Adrenal gland (tissue), 12 donors: ENCODE measurements around the gene CNTNAP2. TPM values are rescaled to one million over a fixed set of nuclear protein-coding genes. Genes with fewer than 3 reads are reported as not detected.

Experiments used
- DNase-seq, 7 donors: peaks; one replicate each; pipeline ENCODE4 v3.0.0-alpha.2; 2019 to 2020
- H3K27ac ChIP-seq, 5 donors: fragments of 200-600 bp; sonication (generic) in 4 of 5; 1 replicate in 3 of 5; 2 replicates in 2 of 5; pipeline versions ENCODE4 v1.5.1 to v1.8.0; 2016 to 2020; ENCODE audit warnings: mild to moderate bottlenecking in 1 of 5
- H3K27me3 ChIP-seq: fragments of 200-600 bp; 2 replicates; pipeline ENCODE4 v1.8.0; 2021
- H3K36me3 ChIP-seq, 2 donors: fragments of 200-600 bp; replicated peaks in 1 of 2; 1 replicate in 1 of 2; 2 replicates in 1 of 2; pipeline versions ENCODE4 v1.5.1 to v1.8.0; 2018 to 2022
- H3K4me1 ChIP-seq, 2 donors: fragments of 200-600 bp; replicated peaks in 1 of 2; 1 replicate in 1 of 2; 2 replicates in 1 of 2; pipeline versions ENCODE4 v1.5.1 to v1.8.0; 2018 to 2021
- H3K4me3 ChIP-seq, 4 donors: fragments of 200-600 bp; sonication (generic) in 3 of 4; one replicate each; pipeline ENCODE4 v1.5.1; 2016 to 2018
- H3K9me3 ChIP-seq, 3 donors: fragments of 200-600 bp; sonication (generic) in 1 of 3; replicated peaks in 1 of 3; 1 replicate in 2 of 3; 2 replicates in 1 of 3; pipeline versions ENCODE4 v1.5.1 to v1.8.0; 2016 to 2021
- POLR2A ChIP-seq, 2 donors: fragments of 450-650 bp; IDR thresholded peaks; one replicate each; pipeline ENCODE4 v1.6.1; 2017; ENCODE audit warnings: antibody characterized with exemption in 2 of 2, mild to moderate bottlenecking in 2 of 2, moderate library complexity in 1 of 2
- WGBS, 4 donors: extraction: QIAGEN DNeasy Blood & Tissue Kit in 2 of 4; methylation state at CpG; one replicate each; pipeline versions ENCODE4 v1.1.5 to v1.1.7; 2013 to 2017; 5-methylcytosine and 5-hydroxymethylcytosine counted together
- intact Hi-C, 2 donors: fragments of 100-400 bp; cut with DNase I; formaldehyde crosslinking; loops; one replicate each; pipeline versions ENCODE4 v1.14.1 to v1.15.0; 2022 to 2023
- polyA plus RNA-seq, 3 donors: library from polyadenylated mRNA; stranded (reverse); fragments of 200-250 nt in 2 of 3; fragments of 350-450 nt in 1 of 3; fragmentation: Illumina TruSeq in 1 of 3; extraction: RNeasy Lipid Tissue Mini Kit (QIAGEN cat#74804) in 1 of 3; gene quantifications; one replicate each; pipeline ENCODE4 v1.2.3, GENCODE V29; 2013 to 2014
- total RNA-seq, 9 donors: library from RNA; depleted of rRNA in 4 of 9; stranded (reverse); fragments of >200 nt in 4 of 9; fragments of 120-200 nt in 1 of 9; fragmentation: NEBNext Ultra II Directional in 1 of 9; extraction: Animal tissue kit (Norgen Biotek cat#: 25700) in 1 of 9; gene quantifications; one replicate each; pipeline versions ENCODE4 v1.1.0 to v1.2.4, GENCODE V29; 2013 to 2023
- TF ChIP-seq, protein P1 (sequence below), 6 experiments: fragments of 450-650 bp in 4 of 6; fragments of 200-600 bp in 2 of 6; sonication (generic) in 1 of 6; IDR thresholded peaks; 1 replicate in 5 of 6; 2 replicates in 1 of 6; pipeline versions ENCODE4 v1.5.1 to v1.8.0; 2016 to 2021; ENCODE audit warnings: antibody characterized with exemption in 6 of 6, mild to moderate bottlenecking in 2 of 6, moderate library complexity in 1 of 6
- donor health status: healthy with polysubstance abuse.
- donor health status: Bipolar disorder and iron deficiency.
- donor health status: DM: yes; HTN: yes; CAD: no.
- donor health status: DM: no; HTN: no; CAD: no.
- donor health status: DM: no; HTN: no; CAD: no.
- donor health status: DM: yes; HTN: yes; CAD: no.

The CNTNAP2 gene
- total and polyA plus RNA-seq, 12 donors = 0.14 to 6.3 (median 1.8) TPM; not detected in 2

DNA sequence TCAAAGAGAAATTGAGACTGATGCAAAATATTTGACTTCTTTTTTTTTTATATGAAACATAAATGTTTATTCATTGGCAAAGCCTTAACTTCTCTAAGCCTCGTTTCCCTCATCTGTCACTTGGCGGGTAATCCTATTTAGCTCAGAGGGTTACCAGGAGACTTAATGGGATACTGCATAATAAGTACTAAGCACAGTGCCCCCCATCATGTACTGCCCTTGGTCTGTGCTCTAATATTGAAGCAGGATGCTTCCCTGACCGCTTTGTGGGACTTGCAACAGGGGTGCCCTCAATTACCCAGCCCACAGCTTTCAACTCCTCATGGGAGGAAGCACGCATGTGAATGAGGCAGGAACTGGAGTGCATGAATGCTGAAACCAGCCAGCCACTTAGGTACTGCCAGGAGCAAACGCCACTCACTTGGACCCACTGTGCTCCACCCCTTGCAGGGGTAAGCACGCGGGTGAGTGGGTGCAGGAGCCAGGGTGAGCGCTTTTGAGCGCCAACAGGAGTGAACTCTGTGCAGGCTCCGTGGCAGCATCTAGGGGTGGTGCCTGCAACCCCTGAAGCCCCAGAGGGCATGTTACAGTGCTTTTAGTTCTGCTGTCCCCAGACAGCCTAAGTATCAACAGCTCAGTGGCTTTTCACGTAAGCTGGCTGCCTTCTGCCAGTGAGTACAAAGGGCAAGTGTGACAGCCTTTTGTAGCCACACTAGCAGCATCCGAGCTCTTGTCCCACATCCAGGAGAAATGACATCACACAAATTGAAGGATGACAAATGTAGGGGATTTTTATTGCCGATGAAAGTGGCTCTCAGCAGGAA is 2264.2 kb downstream of the CNTNAP2 start:
- no peak for TF ChIP-seq POLR2A (IDR thresholded peaks at IDR 0.05)
- WGBS, 4 donors = 76 to 83% (median 81%) methylated on average over 12 to 13 of the region's 13 CpGs
- Histone ChIP-seq H3K4me1 (no peaks in the 10 kb centered on the region), H3K27me3 (no peaks in the 10 kb centered on the region), H3K9me3 (no peaks in the 10 kb centered on the region), H3K36me3 (no peaks in the 10 kb centered on the region), H3K27ac (no peak overlapping the region), H3K4me3 (no peak overlapping the region)
- no peak for DNase-seq
- intact Hi-C loops = no loop called here

DNA sequence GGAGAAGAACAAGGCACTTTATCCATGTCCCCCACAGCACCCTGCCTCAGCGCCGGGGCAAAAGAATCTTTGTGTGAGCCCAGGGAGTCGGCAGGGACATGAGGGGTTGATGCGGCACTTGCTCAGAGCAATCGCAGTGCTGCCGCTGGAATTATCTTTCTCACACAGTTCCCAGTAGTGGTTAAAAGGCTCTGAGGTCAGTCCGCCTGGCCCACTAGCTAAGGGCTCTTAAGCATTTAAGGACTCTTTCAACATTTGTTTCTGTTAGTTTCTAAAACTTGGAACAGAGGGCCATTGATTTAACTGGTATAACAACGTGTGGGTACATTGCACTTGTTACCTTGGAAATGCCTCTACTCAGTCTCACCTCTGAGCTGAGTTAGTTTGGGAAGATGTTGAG is 2266.0 kb downstream of the CNTNAP2 start:
- TF ChIP-seq, protein P1, sequence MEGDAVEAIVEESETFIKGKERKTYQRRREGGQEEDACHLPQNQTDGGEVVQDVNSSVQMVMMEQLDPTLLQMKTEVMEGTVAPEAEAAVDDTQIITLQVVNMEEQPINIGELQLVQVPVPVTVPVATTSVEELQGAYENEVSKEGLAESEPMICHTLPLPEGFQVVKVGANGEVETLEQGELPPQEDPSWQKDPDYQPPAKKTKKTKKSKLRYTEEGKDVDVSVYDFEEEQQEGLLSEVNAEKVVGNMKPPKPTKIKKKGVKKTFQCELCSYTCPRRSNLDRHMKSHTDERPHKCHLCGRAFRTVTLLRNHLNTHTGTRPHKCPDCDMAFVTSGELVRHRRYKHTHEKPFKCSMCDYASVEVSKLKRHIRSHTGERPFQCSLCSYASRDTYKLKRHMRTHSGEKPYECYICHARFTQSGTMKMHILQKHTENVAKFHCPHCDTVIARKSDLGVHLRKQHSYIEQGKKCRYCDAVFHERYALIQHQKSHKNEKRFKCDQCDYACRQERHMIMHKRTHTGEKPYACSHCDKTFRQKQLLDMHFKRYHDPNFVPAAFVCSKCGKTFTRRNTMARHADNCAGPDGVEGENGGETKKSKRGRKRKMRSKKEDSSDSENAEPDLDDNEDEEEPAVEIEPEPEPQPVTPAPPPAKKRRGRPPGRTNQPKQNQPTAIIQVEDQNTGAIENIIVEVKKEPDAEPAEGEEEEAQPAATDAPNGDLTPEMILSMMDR (IDR thresholded peaks at IDR 0.05) = no peak
- no peak for TF ChIP-seq POLR2A (IDR thresholded peaks at IDR 0.05)
- Histone ChIP-seq H3K36me3 (no peaks in the 10 kb centered on the region), H3K4me3 (no peak overlapping the region), H3K4me1 (no peaks in the 10 kb centered on the region), H3K27ac (no peak overlapping the region), H3K9me3 (no peaks in the 10 kb centered on the region), H3K27me3 (no peaks in the 10 kb centered on the region)
- WGBS, 4 donors = 75 to 83% (median 80%) methylated on average over 8 of the region's 8 CpGs
- DNase-seq = no peak
- intact Hi-C loops = no loop called here

DNA sequence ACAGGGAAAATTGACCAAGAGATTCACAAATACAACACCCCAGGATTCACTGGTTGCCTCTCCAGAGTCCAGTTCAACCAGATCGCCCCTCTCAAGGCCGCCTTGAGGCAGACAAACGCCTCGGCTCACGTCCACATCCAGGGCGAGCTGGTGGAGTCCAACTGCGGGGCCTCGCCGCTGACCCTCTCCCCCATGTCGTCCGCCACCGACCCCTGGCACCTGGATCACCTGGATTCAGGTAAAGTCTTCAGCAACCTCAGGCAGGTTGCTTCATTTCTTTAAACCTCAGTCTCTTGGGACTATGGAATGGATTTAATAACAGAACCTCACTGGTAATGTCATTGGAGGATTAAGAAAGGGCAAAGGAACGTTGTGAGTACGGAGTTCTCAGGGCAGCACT is 2267.1 kb downstream of the CNTNAP2 start:
- no peak for DNase-seq

DNA sequence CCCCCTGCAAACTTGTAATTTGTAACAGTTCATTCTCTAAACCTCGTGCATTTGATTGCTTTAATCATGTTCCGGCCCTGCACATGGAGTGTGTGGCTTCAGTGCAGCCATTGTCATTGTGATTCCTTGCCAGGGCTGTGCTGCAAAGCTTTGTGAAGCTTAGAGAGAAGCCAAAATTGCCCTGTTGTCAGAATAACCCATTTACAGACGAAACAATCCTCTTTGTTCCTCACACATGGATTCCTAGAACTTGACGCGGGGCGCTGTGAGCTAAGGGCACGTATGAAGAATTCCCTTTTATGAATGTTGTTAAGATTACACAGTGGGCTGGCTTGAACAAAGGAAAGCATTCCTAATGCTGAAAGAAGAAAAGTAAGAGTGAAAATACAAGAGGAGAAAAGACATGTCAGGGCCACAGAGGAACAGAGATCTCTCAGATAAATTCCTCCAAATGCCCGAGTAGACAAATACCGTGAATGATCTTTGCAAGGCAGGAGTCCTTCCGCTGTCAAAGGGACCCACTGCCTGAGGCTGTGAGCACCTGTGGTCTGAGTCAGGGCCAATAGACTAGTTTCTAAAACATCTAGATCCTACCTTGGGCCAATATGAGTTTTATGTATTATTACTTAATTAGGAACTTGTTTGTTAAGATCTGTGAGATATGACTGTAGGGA is 2268.5 kb downstream of the CNTNAP2 start:
- intact Hi-C loops = no loop called here
- Histone ChIP-seq H3K4me3 (no peak overlapping the region), H3K9me3 (no peaks in the 10 kb centered on the region), H3K27ac (no peak overlapping the region), H3K36me3 (no peaks in the 10 kb centered on the region), H3K4me1 (no peaks in the 10 kb centered on the region), H3K27me3 (no peaks in the 10 kb centered on the region)
- DNase-seq = no peak
- WGBS, 4 donors = 86 to 91% (median 87%) methylated on average over 10 of the region's 10 CpGs
- no peak for TF ChIP-seq POLR2A (IDR thresholded peaks at IDR 0.05)
- TF ChIP-seq, protein P1 (IDR thresholded peaks at IDR 0.05) = no peak

More for the DNA sequence above, 2267.1 kb downstream of the CNTNAP2 start:
- Histone ChIP-seq H3K9me3 (no peaks in the 10 kb centered on the region), H3K4me1 (no peaks in the 10 kb centered on the region), H3K27me3 (no peaks in the 10 kb centered on the region), H3K4me3 (no peak overlapping the region), H3K27ac (no peak overlapping the region), H3K36me3 (no peaks in the 10 kb centered on the region)
- WGBS, 4 donors = 75 to 82% (median 80%) methylated on average over 14 of the region's 14 CpGs
- TF ChIP-seq, protein P1 (IDR thresholded peaks at IDR 0.05) = no peak
- no peak for TF ChIP-seq POLR2A (IDR thresholded peaks at IDR 0.05)
- intact Hi-C loops = no loop called here
